Endothelial cell of umbilical vein (primary cell): Measurements from ENCODE around the gene ARHGEF11.

Experiments
- EZH2 ChIP-seq: IDR thresholded peaks from 2 replicates; pipeline ENCODE4 v1.6.1; 2012; ENCODE audit warnings: borderline replicate concordance, low read depth, mild to moderate bottlenecking, moderate library complexity, low read length, inconsistent platforms; ENCODE audit not compliant: severe bottlenecking
- FOS ChIP-seq: IDR thresholded peaks from 2 replicates; pipeline ENCODE4 v1.6.1; 2011; ENCODE audit warnings: mild to moderate bottlenecking, low read length, moderate library complexity, borderline replicate concordance; ENCODE audit not compliant: insufficient read depth
- GATA2 ChIP-seq: IDR thresholded peaks from 2 replicates; pipeline ENCODE4 v1.7.0; 2011; ENCODE audit warnings: low read depth, mild to moderate bottlenecking, moderate library complexity, mixed read lengths, low read length; ENCODE audit not compliant: insufficient read length, insufficient read depth
- JUN ChIP-seq: IDR thresholded peaks from 2 replicates; pipeline ENCODE4 v1.6.1; 2011; ENCODE audit warnings: borderline replicate concordance, low read depth; ENCODE audit not compliant: insufficient read length, insufficient read depth
- MAX ChIP-seq: IDR thresholded peaks from 2 replicates; pipeline ENCODE4 v1.6.1; 2011; ENCODE audit not compliant: insufficient read depth, insufficient read length
- MYC ChIP-seq: IDR thresholded peaks from one replicate; pipeline ENCODE4 v1.6.1; 2011; ENCODE audit warnings: mild to moderate bottlenecking, low read depth, low read length
- POLR2A ChIP-seq: IDR thresholded peaks from 2 replicates; pipeline ENCODE4 v1.6.1; 2012; ENCODE audit warnings: low read depth, mild to moderate bottlenecking, control low read depth, low read length
- POLR2AphosphoS5 ChIP-seq: IDR thresholded peaks from 2 replicates; pipeline ENCODE4 v1.6.1; 2012; ENCODE audit warnings: low read depth, mild to moderate bottlenecking, control low read depth, low read length, moderate library complexity; ENCODE audit not compliant: insufficient read depth
- TF ChIP-seq, protein P1 (sequence below), 2 donors: IDR thresholded peaks; 1 replicate in 1 of 2; 2 replicates in 1 of 2; pipeline ENCODE4 v1.5.1; 2011; ENCODE audit warnings: low read length in 2 of 2, mild to moderate bottlenecking in 2 of 2, moderate library complexity in 2 of 2, control low read depth in 1 of 2, inconsistent platforms in 1 of 2, low read depth in 1 of 2; ENCODE audit not compliant: insufficient read depth in 1 of 2; ENCODE audit errors: extremely low read depth in 1 of 2

DNA sequence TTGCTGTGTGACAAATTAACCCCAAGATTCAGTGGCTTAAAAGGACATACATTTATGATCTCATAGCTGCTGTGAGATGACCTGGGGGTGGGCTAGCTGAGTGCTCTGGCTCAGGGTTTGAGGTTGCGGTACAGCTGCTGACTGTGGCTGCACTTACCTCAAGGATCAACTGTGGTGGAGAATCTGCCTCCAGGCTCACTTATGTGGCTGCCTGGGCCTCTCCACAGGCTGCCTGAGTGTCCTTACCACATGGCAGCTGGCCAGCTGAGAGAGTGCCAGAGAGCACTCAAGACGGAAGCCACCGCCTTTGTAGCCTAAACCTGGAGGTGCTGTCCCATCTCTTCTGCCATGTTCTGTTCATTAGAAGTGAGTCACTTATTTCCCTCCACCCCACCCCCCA lies 119.4 kb downstream of the ARHGEF11 start:
- TF ChIP-seq EZH2: no peak
- TF ChIP-seq, protein P1, sequence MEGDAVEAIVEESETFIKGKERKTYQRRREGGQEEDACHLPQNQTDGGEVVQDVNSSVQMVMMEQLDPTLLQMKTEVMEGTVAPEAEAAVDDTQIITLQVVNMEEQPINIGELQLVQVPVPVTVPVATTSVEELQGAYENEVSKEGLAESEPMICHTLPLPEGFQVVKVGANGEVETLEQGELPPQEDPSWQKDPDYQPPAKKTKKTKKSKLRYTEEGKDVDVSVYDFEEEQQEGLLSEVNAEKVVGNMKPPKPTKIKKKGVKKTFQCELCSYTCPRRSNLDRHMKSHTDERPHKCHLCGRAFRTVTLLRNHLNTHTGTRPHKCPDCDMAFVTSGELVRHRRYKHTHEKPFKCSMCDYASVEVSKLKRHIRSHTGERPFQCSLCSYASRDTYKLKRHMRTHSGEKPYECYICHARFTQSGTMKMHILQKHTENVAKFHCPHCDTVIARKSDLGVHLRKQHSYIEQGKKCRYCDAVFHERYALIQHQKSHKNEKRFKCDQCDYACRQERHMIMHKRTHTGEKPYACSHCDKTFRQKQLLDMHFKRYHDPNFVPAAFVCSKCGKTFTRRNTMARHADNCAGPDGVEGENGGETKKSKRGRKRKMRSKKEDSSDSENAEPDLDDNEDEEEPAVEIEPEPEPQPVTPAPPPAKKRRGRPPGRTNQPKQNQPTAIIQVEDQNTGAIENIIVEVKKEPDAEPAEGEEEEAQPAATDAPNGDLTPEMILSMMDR (IDR thresholded peaks at IDR 0.05; ENCODE audit: extremely low read depth in 1 of 2, insufficient read depth in 1 of 2, low read depth in 1 of 2, low read length in 2 of 2): no peak
- TF ChIP-seq MYC: no peak
- TF ChIP-seq POLR2A: no peak
- TF ChIP-seq JUN: no peak
- TF ChIP-seq MAX: no peak
- TF ChIP-seq POLR2AphosphoS5: no peak
- TF ChIP-seq GATA2: no peak
- no peak for TF ChIP-seq FOS
